Measurements from ENCODE around the gene XRCC2. TPM values are rescaled to one million over a fixed set of nuclear protein-coding genes. Genes with fewer than 3 reads are reported as not detected.

The XRCC2 gene
- total and polyA plus RNA-seq, 2 of the 8 experiments (the other 6 are each of a cell fraction or from before 2014, with no cell fraction given): 14.6 to 34.0 TPM

- TF ChIP-seq CHD7 (IDR thresholded peaks at IDR 0.05; ENCODE audit: insufficient replicate concordance, low read length) (no peak), SP4 (IDR thresholded peaks at IDR 0.05; ENCODE audit: low read length) (no peak), USF2 (IDR thresholded peaks at IDR 0.05; ENCODE audit: low read length) (no peak), CTCF (IDR thresholded peaks at IDR 0.05; ENCODE audit: control extremely low read depth in 1 of 3, insufficient read depth in 1 of 3, low read depth in 1 of 3, low read length in 3 of 3) (no peak), BCL11A (IDR thresholded peaks at IDR 0.05; ENCODE audit: low read depth in 2 of 2, low read length in 2 of 2) (no peak), RXRA (IDR thresholded peaks at IDR 0.05; ENCODE audit: insufficient read depth, low read depth, low read length) (no peak), TAF1 (IDR thresholded peaks at IDR 0.05; ENCODE audit: low read depth, low read length) (no peak), SRF (IDR thresholded peaks at IDR 0.05; ENCODE audit: low read depth, low read length) (no peak)
Measured at GRCh38 chr7:152711444-152711944, 35.6 kb upstream of the XRCC2 start (continued).

Measured in H1 (cell line).